Pancreas (tissue), 10 donors: ENCODE results near the gene NME7. TPM values are rescaled to one million over a fixed set of nuclear protein-coding genes. Genes with fewer than 3 reads are reported as not detected.

Source experiments
- ATAC-seq, 4 donors: fragments of 200-7000 bp; cut with Tn5 transposase; one replicate each; pipeline versions ENCODE4 v1.8.0 to v1.9.1; 2020; ENCODE audit warnings: mild to moderate bottlenecking in 4 of 4, moderate library complexity in 4 of 4
- DNase-seq, 6 donors: peaks; one replicate each; pipeline ENCODE4 v3.0.0-alpha.2; 2020
- FAIRE-seq: peaks from 2 replicates; lab custom pipeline; 2012; peaks lifted over from hg19 to GRCh38; lab: Jason Lieb, UNC
- H3K27ac ChIP-seq, 4 donors: fragments of 200-600 bp; sonication (generic); 1 replicate in 3 of 4; 2 replicates in 1 of 4; pipeline versions ENCODE4 v1.5.0 to v1.8.0; 2020
- H3K27me3 ChIP-seq, 4 donors: fragments of 200-600 bp; one replicate each; pipeline ENCODE4 v1.8.0; 2021
- H3K36me3 ChIP-seq, 3 donors: fragments of 200-600 bp; sonication (generic) in 1 of 3; one replicate each; pipeline versions ENCODE4 v1.5.0 to v1.8.0; 2020 to 2021
- H3K4me1 ChIP-seq, 3 donors: fragments of 200-600 bp; one replicate each; pipeline ENCODE4 v1.8.0; 2021
- H3K4me3 ChIP-seq, 4 donors: fragments of 200-600 bp; sonication (generic) in 2 of 4; one replicate each; pipeline versions ENCODE4 v1.5.0 to v1.8.0; 2020 to 2021
- H3K9me3 ChIP-seq, 4 donors: fragments of 200-600 bp; one replicate each; pipeline ENCODE4 v1.8.0; 2021
- WGBS, 2 donors: extraction: QIAGEN DNeasy Blood & Tissue Kit; methylation state at CpG; one replicate each; pipeline ENCODE4 v1.1.7; 2013; 5-methylcytosine and 5-hydroxymethylcytosine counted together
- intact Hi-C, 3 donors: fragments of 100-400 bp; cut with DNase I; formaldehyde crosslinking; loops; one replicate each; pipeline versions ENCODE4 v1.11.1 to v1.14.2; 2022
- polyA plus RNA-seq, 2 donors: library from polyadenylated mRNA; stranded (reverse); fragments of 200-250 nt; gene quantifications; one replicate each; pipeline ENCODE4 v1.2.3, GENCODE V29; 2013
- total RNA-seq, 6 donors: library from RNA; stranded (reverse); fragmentation: NEBNext Ultra II Directional in 4 of 6; extraction: Animal tissue kit (Norgen Biotek cat#: 25700) in 4 of 6; gene quantifications; one replicate each; pipeline versions ENCODE4 v1.2.1 to v1.2.4, GENCODE V29; 2021 to 2023
- TF ChIP-seq, protein P1 (sequence below), 4 donors: fragments of 200-600 bp; sonication (generic) in 3 of 4; IDR thresholded peaks; one replicate each; pipeline versions ENCODE4 v1.5.0 to v1.8.0; 2021; ENCODE audit warnings: antibody characterized with exemption in 4 of 4
- donor health status: healthy with polysubstance abuse.
- donor health status: DM: no; HTN: no; CAD: no; lungs with moderate emphysema.
- donor health status: DM: no; HTN: no; CAD: no.
- donor health status: control.
- donor health status: control.
- donor health status: Bipolar disorder and iron deficiency.
- donor health status: DM: yes; HTN: yes; CAD: no.
- donor health status: DM: no; HTN: no; CAD: no.
- donor health status: DM: no; HTN: no; CAD: no.
- donor health status: DM: yes; HTN: yes; CAD: no.

Gene NME7
- total and polyA plus RNA-seq, 8 donors, result 5.0 to 12.6 (median 8.0) TPM

DNA sequence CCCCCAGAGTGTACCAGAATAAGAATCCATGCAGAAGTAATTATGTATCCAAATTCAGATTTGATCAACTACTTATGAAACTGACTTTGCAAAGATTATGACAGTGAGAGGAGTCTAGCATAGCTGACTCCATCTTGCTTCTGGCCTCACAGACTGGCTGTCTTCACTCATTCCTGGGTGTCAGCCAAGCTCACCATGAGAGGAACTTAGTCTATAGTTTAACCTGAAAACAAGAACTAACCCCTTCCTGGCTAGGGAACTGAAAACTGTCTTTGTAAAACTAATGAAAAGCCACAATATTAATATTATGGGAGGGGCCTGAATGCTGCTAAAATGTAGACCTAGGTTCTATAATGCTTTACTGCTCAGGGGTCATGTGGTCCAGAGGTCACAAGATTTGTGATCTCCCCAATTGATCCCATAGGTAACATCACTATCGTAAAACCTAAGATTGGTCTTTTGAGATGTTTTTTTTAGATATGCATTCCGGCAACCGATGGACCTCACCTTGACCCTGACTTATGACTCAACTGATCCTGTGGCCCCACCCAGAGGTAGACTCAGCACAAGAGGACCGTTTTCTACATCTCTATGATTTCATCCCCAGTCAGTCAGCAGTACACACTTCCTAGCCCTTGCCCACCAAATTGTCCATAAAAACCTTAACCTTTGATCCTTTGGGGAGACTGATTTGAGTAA lies 206.0 kb downstream of the NME7 start:
- ATAC-seq, result no peak

GRCh38 chr1:169160845-169161495 lies 206.6 kb downstream of the NME7 start:
- Histone ChIP-seq H3K9me3 (no peaks in the 10 kb centered on the region), H3K4me1 (peaks cover 0 to 4% (median 0%) of the 10 kb centered on the region in 3 donors), H3K27me3 (no peaks in the 10 kb centered on the region), H3K36me3 (no peaks in the 10 kb centered on the region), H3K4me3 (no peak overlapping the region), H3K27ac (no peak overlapping the region)
- DNase-seq (no peak), ATAC-seq (peak in 2 of 4 donors; percentile 13 to 59), FAIRE-seq (no peak)
- TF ChIP-seq, protein P1, sequence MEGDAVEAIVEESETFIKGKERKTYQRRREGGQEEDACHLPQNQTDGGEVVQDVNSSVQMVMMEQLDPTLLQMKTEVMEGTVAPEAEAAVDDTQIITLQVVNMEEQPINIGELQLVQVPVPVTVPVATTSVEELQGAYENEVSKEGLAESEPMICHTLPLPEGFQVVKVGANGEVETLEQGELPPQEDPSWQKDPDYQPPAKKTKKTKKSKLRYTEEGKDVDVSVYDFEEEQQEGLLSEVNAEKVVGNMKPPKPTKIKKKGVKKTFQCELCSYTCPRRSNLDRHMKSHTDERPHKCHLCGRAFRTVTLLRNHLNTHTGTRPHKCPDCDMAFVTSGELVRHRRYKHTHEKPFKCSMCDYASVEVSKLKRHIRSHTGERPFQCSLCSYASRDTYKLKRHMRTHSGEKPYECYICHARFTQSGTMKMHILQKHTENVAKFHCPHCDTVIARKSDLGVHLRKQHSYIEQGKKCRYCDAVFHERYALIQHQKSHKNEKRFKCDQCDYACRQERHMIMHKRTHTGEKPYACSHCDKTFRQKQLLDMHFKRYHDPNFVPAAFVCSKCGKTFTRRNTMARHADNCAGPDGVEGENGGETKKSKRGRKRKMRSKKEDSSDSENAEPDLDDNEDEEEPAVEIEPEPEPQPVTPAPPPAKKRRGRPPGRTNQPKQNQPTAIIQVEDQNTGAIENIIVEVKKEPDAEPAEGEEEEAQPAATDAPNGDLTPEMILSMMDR (IDR thresholded peaks at IDR 0.05), result no peak
- intact Hi-C loops, result no loop called here
- WGBS, 2 donors, result 38 to 43% methylated on average over 3 of the region's 3 CpGs

More for the DNA sequence above, 206.0 kb downstream of the NME7 start:
- peaks cover 0 to 4% (median 0%) of the 10 kb centered on the region in 3 donors for H3K4me1 ChIP-seq
- DNase-seq, result no peak
- 88 to 91% methylated on average over 4 of the region's 4 CpGs for WGBS, 2 donors
- H3K9me3 ChIP-seq, result no peaks in the 10 kb centered on the region
- no peak for FAIRE-seq
- no peaks in the 10 kb centered on the region for H3K36me3 ChIP-seq
- no peak overlapping the region for H3K4me3 ChIP-seq
- H3K27ac ChIP-seq, result no peak overlapping the region
- H3K27me3 ChIP-seq, result no peaks in the 10 kb centered on the region
- intact Hi-C loops, result no loop called here
- TF ChIP-seq, protein P1 (IDR thresholded peaks at IDR 0.05), result no peak

DNA sequence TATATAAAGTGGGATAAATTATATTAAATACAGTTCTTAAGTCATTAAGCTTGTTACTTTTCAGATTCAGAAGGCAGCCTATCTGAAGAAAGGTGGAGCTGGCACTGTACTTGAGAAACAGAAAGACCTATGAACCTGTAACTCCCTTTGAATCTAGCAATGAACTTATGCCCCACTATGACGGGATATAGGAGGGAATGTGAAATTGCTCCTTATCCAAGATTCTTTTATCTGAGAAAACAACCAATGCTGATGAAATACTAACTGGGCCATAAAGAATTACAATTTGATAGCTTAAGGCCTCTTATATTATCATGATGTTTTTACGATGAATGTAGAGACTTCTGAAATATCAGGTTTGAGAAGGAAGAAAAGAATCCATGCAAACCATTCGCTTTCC lies 211.0 kb downstream of the NME7 start:
- FAIRE-seq (no peak), DNase-seq (no peak), ATAC-seq (no peak)
- no peaks in the 10 kb centered on the region for H3K9me3 ChIP-seq
- TF ChIP-seq, protein P1 (IDR thresholded peaks at IDR 0.05), result no peak
- H3K27ac ChIP-seq, result no peak overlapping the region
- WGBS, 2 donors, result 81 to 90% methylated on average over 3 of the region's 3 CpGs
- H3K4me3 ChIP-seq, result no peak overlapping the region
- intact Hi-C loops, result no loop called here
- peaks cover 0 to 4% (median 0%) of the 10 kb centered on the region in 3 donors for H3K4me1 ChIP-seq
- H3K36me3 ChIP-seq, result no peaks in the 10 kb centered on the region
- no peaks in the 10 kb centered on the region for H3K27me3 ChIP-seq

DNA sequence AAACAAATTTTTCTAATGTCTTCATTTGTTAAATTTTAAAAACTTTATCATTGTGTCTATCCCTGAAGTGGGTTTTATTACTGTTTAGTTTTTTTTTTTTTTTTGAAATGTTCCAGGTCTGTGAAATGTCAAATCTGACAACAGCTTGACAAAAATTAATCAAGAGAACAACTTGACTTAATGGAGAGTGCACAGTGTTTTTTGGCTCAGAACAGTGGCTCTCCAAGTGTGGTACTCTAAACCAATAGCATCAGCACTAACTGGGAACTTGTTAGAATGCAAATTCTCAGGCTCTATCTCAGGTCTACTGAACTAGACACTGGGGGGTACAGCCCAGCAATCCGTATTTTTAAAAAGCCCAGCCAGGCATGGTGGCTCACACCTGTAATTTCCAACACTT lies 211.9 kb downstream of the NME7 start:
- Histone ChIP-seq H3K27ac (no peak overlapping the region), H3K4me3 (no peak overlapping the region), H3K4me1 (no peaks in the 10 kb centered on the region), H3K36me3 (no peaks in the 10 kb centered on the region), H3K27me3 (no peaks in the 10 kb centered on the region), H3K9me3 (no peaks in the 10 kb centered on the region)
- FAIRE-seq, result no peak
- TF ChIP-seq, protein P1 (IDR thresholded peaks at IDR 0.05), result no peak
- intact Hi-C loops, result no loop called here
- DNase-seq, result no peak
- no peak for ATAC-seq
- 83 to 89% methylated on average over 1 of the region's 1 CpG for WGBS, 2 donors
